ENCODE data around the gene IFNA5. TPM values are rescaled to one million over a fixed set of nuclear protein-coding genes. Genes with fewer than 3 reads are reported as not detected.

The IFNA5 gene
- total and polyA plus RNA-seq, 2 of the 8 experiments (the other 6 are each of a cell fraction or from before 2014, with no cell fraction given) = not detected

- Histone ChIP-seq H3K27ac (ENCODE audit: low read depth, low read length) (no peak overlapping the region), H2AK5ac (ENCODE audit: low read depth, low read length) (no peak overlapping the region), H2BK15ac (ENCODE audit: low read length) (no peak overlapping the region), H3K18ac (ENCODE audit: extremely low read depth, low read length) (no peak overlapping the region), H2BK120ac (replicated peaks; ENCODE audit: low read depth, low read length) (no peak overlapping the region), H3K79me2 (ENCODE audit: control insufficient read depth in 1 of 2, insufficient read depth in 2 of 2, low read length in 2 of 2) (no peaks in the 10 kb centered on the region), H3K4ac (replicated peaks; ENCODE audit: insufficient read length, low read depth, low read length) (no peak overlapping the region), H2BK5ac (ENCODE audit: low read depth, low read length) (no peak overlapping the region), H3K9ac (replicated peaks in 1 of 4; ENCODE audit: extremely low read depth in 1 of 4, low read depth in 3 of 4, low read length in 3 of 4) (no peak overlapping the region), H3K36me3 (ENCODE audit: control insufficient read depth in 2 of 4, insufficient read depth in 4 of 4, low read length in 3 of 4) (no peaks in the 10 kb centered on the region), H2BK20ac (ENCODE audit: low read length) (no peak overlapping the region), H3K4me3 (ENCODE audit: extremely low read depth in 1 of 4, insufficient read depth in 2 of 4, low read depth in 3 of 4, low read length in 4 of 4) (no peak overlapping the region), H2AFZ (ENCODE audit: low read length) (no peak overlapping the region), H4K5ac (ENCODE audit: insufficient read length, low read depth, low read length) (no peak overlapping the region), H3K9me3 (ENCODE audit: insufficient read depth in 2 of 2, low read depth in 1 of 2, low read length in 1 of 2) (no peaks in the 10 kb centered on the region), H3K14ac (ENCODE audit: insufficient read length) (no peak overlapping the region), H4K91ac (replicated peaks; ENCODE audit: insufficient read length, low read length) (no peak overlapping the region), H3K79me1 (ENCODE audit: low read depth, low read length) (no peaks in the 10 kb centered on the region), H3K23me2 (ENCODE audit: low read depth, low read length) (no peaks in the 10 kb centered on the region), H3K56ac (replicated peaks; ENCODE audit: insufficient read length, low read depth, low read length) (no peak overlapping the region), H2BK12ac (ENCODE audit: low read depth, low read length) (no peak overlapping the region), H3K4me2 (ENCODE audit: insufficient read depth in 1 of 2, low read depth in 2 of 2, low read length in 2 of 2) (no peak overlapping the region), H4K20me1 (replicated peaks in 1 of 2; ENCODE audit: control insufficient read depth in 1 of 2, insufficient read depth in 2 of 2, low read length in 2 of 2) (no peaks in the 10 kb centered on the region), H3K23ac (ENCODE audit: insufficient read length) (no peak overlapping the region), H3K27me3 (replicated peaks in 1 of 4; ENCODE audit: control insufficient read depth in 3 of 4, extremely low read depth in 1 of 4, insufficient read depth in 3 of 4, low read length in 3 of 4) (no peaks in the 10 kb centered on the region), H4K8ac (ENCODE audit: extremely low read depth, insufficient read depth, low read length) (no peak overlapping the region), H3K4me1 (replicated peaks in 1 of 4; ENCODE audit: control insufficient read depth in 3 of 4, insufficient read depth in 4 of 4, low read length in 3 of 4) (no peaks in the 10 kb centered on the region)
- CTCF ChIA-PET (ENCODE audit: partially characterized antibody) = interaction anchor here (0.6 to 1.3 kb wide), 4 partner anchors 24 to 161 kb away, joined by 3 to 4 read pairs (median 4); no protein-coding TSS in a partner anchor
- FAIRE-seq (no peak), DNase-seq (ENCODE audit: low read depth in 1 of 2, low spot score in 2 of 2) (no peak)
- WGBS, 2 experiments (ENCODE audit: extremely low coverage in 1 of 2, insufficient coverage in 1 of 2, insufficient read length in 1 of 2, insufficient replicate concordance in 2 of 2, low coverage in 1 of 2, low lambda C conversion rate in 2 of 2, missing lambda C conversion rate in 1 of 2) = 91% methylated on average over 1 of the region's 1 CpG; no CpG with 5 or more reads in 1 of the 2 experiments
- POLR2A ChIA-PET (ENCODE audit: partially characterized antibody) = no interaction called here
- TF ChIP-seq BCL11A (IDR thresholded peaks at IDR 0.05; ENCODE audit: low read depth in 2 of 2, low read length in 2 of 2) (no peak), HDAC6 (IDR thresholded peaks at IDR 0.05; ENCODE audit: low read depth, low read length) (no peak), MAX (IDR thresholded peaks at IDR 0.05) (no peak), SP4 (IDR thresholded peaks at IDR 0.05; ENCODE audit: low read length) (no peak), CBX8 (IDR thresholded peaks at IDR 0.05; ENCODE audit: borderline replicate concordance, low read depth, low read length) (no peak), POLR2A (IDR thresholded peaks at IDR 0.05; ENCODE audit: control extremely low read depth in 1 of 2, low read depth in 2 of 2, low read length in 2 of 2) (no peak)
Measured at GRCh38 chr9:21294364-21294774, 10.7 kb downstream of the IFNA5 start.
